Lower leg skin (tissue), 3 donors: Measurements from ENCODE around the gene XKR8.

Experiments used
- CTCF ChIP-seq, 3 donors: fragments of 450-650 bp; IDR thresholded peaks; one replicate each; pipeline ENCODE4 v1.5.1; 2016; ENCODE audit warnings: antibody characterized with exemption in 3 of 3, mild to moderate bottlenecking in 3 of 3, moderate library complexity in 2 of 3
- POLR2A ChIP-seq, 2 donors: fragments of 450-650 bp; IDR thresholded peaks; one replicate each; pipeline ENCODE4 v1.6.1; 2016 to 2017; ENCODE audit warnings: antibody characterized with exemption in 2 of 2, mild to moderate bottlenecking in 1 of 2, moderate library complexity in 1 of 2

- TF ChIP-seq CTCF (IDR thresholded peaks at IDR 0.05) = no peak
- TF ChIP-seq POLR2A (IDR thresholded peaks at IDR 0.05) = no peak
These were observed 44.6 kb upstream of the XKR8 start for GRCh38 chr1:27915082-27915575.
